Panc1 (cell line): ENCODE data around the gene CMTM8. TPM values are rescaled to one million over a fixed set of nuclear protein-coding genes. Genes with fewer than 3 reads are reported as not detected.

Experiments used
- ATAC-seq: fragments of 200-7000 bp; cut with Tn5 transposase; 2 replicates; pipeline ENCODE4 v1.9.1; 2020; ENCODE audit warnings: mild to moderate bottlenecking, moderate library complexity
- BruUV-seq: library from RNA; stranded (reverse); fragments of 400-500 nt; replicated peaks from 2 replicates; lab custom pipeline; 2021; lab: Mats Ljungman, UMichigan
- CTCF ChIA-PET: fragments of 300-600 bp; sonication (Branson Sonifier 250); formaldehyde crosslinking; loops from one replicate; lab custom pipeline; 2022; ENCODE audit warnings: antibody characterized with exemption; lab: Charles Lee
- POLR2A ChIA-PET: fragments of 300-600 bp; sonication (Branson Sonifier 250); formaldehyde crosslinking; loops from one replicate; lab custom pipeline; 2022; ENCODE audit warnings: antibody characterized with exemption; lab: Charles Lee
- DNase-seq: peaks from one replicate; pipeline ENCODE4 v3.0.0-alpha.2; 2010; ENCODE audit warnings: low read depth, low spot score
- H3K27ac ChIP-seq: 2 replicates; pipeline ENCODE4 v1.5.1; 2011; ENCODE audit warnings: mild to moderate bottlenecking, low read length, inconsistent platforms
- H3K27me3 ChIP-seq: fragments of 200-500 bp; sonication (Bioruptor generic); 2 replicates; pipeline ENCODE4 v1.6.0; 2014; ENCODE audit warnings: low read length, inconsistent platforms; ENCODE audit not compliant: control insufficient read depth, insufficient read depth
- H3K36me3 ChIP-seq: fragments of 200-500 bp; sonication (Bioruptor generic); 2 replicates; pipeline ENCODE4 v1.5.1; 2014; ENCODE audit warnings: inconsistent platforms, mild to moderate bottlenecking, low read length, moderate library complexity; ENCODE audit not compliant: control insufficient read depth, insufficient read depth
- H3K4me1 ChIP-seq: 2 replicates; pipeline ENCODE4 v1.5.1; 2011; ENCODE audit warnings: inconsistent platforms, mild to moderate bottlenecking, low read length, moderate library complexity; ENCODE audit not compliant: control insufficient read depth, insufficient read depth
- H3K4me3 ChIP-seq, 2 experiments: 2 replicates each; pipeline ENCODE4 v1.5.1; 2011 to 2012; ENCODE audit warnings: low read depth in 2 of 2, low read length in 2 of 2, mild to moderate bottlenecking in 2 of 2, inconsistent platforms in 1 of 2, moderate library complexity in 1 of 2
- H3K9me3 ChIP-seq: fragments of 200-500 bp; sonication (Bioruptor generic); 2 replicates; pipeline ENCODE4 v1.5.1; 2014; ENCODE audit warnings: low read depth, mild to moderate bottlenecking, inconsistent platforms, low read length, moderate library complexity; ENCODE audit not compliant: control insufficient read depth, insufficient read depth
- POLR2AphosphoS5 ChIP-seq: IDR thresholded peaks from 2 replicates; pipeline ENCODE4 v1.6.1; 2012; ENCODE audit warnings: mild to moderate bottlenecking, low read depth, low read length, moderate library complexity
- REST ChIP-seq, 2 experiments: IDR thresholded peaks; 2 replicates each; pipeline ENCODE4 v1.6.1; 2011 to 2012; ENCODE audit warnings: low read depth in 2 of 2, control low read depth in 1 of 2, low read length in 1 of 2, mild to moderate bottlenecking in 1 of 2, moderate library complexity in 1 of 2; ENCODE audit not compliant: insufficient read depth in 1 of 2
- SIN3A ChIP-seq: IDR thresholded peaks from 2 replicates; pipeline ENCODE4 v1.6.1; 2012; ENCODE audit warnings: low read depth, mild to moderate bottlenecking, low read length, moderate library complexity, borderline replicate concordance; ENCODE audit not compliant: insufficient read depth
- TCF7L2 ChIP-seq: IDR thresholded peaks from 2 replicates; pipeline ENCODE4 v1.6.1; 2011; ENCODE audit warnings: mild to moderate bottlenecking, low read depth, low read length, inconsistent platforms
- in situ Hi-C: cut with HindIII; loops from 2 replicates; pipeline ENCODE4 v1.10.0; 2016; ENCODE audit warnings: low sequenced_read_pairs, low pct_unique_long_range_greater_than_20kb
- intact Hi-C: fragments of 100-400 bp; cut with micrococcal nuclease; formaldehyde crosslinking; loops from one replicate; pipeline ENCODE4 v1.10.0; 2022; ENCODE audit not compliant: unreplicated experiment
- total RNA-seq: library from RNA; stranded (reverse); gene quantifications from one replicate; pipeline ENCODE4 v1.2.1, GENCODE V29; 2021; ENCODE audit not compliant: unreplicated experiment
- TF ChIP-seq, protein P1 (sequence below): fragments of 450-650 bp; IDR thresholded peaks from 2 replicates; pipeline ENCODE4 v1.5.1; 2017; ENCODE audit warnings: mild to moderate bottlenecking

Gene CMTM8
- total RNA-seq, 1 experiment from 2014 or later, result 9.8 TPM

DNA sequence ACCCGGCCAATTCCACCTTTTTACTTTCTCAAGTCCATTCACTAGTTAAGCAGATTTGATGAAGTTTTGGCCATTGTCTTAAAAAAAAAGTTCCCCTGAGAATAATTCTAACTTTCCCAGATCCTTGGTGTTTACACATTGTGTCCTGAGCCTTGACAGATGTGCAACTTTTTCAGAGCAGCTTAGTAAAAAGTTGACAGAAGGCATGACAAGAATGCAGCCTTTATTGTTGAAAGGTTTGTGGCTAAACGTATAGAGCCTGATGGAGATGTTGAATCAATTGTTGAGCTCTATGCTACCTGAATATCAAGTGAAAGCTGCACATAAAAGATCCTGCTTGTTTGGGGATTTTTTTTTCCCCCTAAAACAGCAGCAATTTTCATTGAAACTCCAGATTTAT, 77.8 kb downstream of the CMTM8 start:
- H3K4me3 ChIP-seq, result no peak overlapping the region
- H3K9me3 ChIP-seq, result no peaks in the 10 kb centered on the region
- no peak overlapping the region for H3K27ac ChIP-seq
- no peaks in the 10 kb centered on the region for H3K36me3 ChIP-seq
- no peaks in the 10 kb centered on the region for H3K27me3 ChIP-seq
- ATAC-seq (no peak), DNase-seq (no peak)
- ChIA-PET POLR2A (no interaction called here), CTCF (no interaction called here)
- intact Hi-C loops (no loop called here), in situ Hi-C loops (no loop called here)
- BruUV-seq, result no TSS peak
- TF ChIP-seq REST (IDR thresholded peaks at IDR 0.05; ENCODE audit: insufficient read depth in 1 of 2, low read depth in 2 of 2, low read length in 1 of 2) (no peak), TCF7L2 (no peak), SIN3A (no peak), POLR2AphosphoS5 (no peak)
- TF ChIP-seq, protein P1, sequence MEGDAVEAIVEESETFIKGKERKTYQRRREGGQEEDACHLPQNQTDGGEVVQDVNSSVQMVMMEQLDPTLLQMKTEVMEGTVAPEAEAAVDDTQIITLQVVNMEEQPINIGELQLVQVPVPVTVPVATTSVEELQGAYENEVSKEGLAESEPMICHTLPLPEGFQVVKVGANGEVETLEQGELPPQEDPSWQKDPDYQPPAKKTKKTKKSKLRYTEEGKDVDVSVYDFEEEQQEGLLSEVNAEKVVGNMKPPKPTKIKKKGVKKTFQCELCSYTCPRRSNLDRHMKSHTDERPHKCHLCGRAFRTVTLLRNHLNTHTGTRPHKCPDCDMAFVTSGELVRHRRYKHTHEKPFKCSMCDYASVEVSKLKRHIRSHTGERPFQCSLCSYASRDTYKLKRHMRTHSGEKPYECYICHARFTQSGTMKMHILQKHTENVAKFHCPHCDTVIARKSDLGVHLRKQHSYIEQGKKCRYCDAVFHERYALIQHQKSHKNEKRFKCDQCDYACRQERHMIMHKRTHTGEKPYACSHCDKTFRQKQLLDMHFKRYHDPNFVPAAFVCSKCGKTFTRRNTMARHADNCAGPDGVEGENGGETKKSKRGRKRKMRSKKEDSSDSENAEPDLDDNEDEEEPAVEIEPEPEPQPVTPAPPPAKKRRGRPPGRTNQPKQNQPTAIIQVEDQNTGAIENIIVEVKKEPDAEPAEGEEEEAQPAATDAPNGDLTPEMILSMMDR, result no peak
- H3K4me1 ChIP-seq, result peaks cover 11% of the 10 kb centered on the region

DNA sequence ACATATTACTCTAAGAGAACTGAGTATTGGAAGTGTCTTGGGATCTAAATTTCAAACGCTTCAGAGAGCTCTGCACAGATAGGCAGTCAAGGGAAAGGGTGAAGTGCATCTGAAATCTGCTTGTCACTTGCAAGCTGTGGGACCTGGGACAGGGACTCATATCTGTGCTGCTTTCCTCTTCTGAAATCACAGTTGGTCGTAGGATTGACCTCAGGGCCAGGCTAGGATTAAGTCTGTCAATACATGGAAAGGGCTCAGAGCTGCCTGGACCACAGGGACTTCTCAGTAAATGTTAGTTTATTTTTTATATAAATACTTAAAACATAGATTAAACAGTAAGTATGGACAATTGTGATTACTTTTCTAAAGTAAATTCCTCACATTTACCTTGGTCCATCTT, 78.5 kb downstream of the CMTM8 start:
- POLR2A ChIA-PET, result interaction anchor here (0.6 kb wide), 1 partner anchor 327 kb away, joined by 3 read pairs; no protein-coding TSS in a partner anchor
- intact Hi-C loops, result no loop called here
- no peak for DNase-seq
- BruUV-seq, result no TSS peak
- Histone ChIP-seq H3K4me3 (no peak overlapping the region), H3K4me1 (peaks cover 11% of the 10 kb centered on the region), H3K27ac (no peak overlapping the region), H3K36me3 (no peaks in the 10 kb centered on the region), H3K27me3 (no peaks in the 10 kb centered on the region), H3K9me3 (no peaks in the 10 kb centered on the region)
- in situ Hi-C loops, result no loop called here
- TF ChIP-seq, protein P1, result no peak
- TF ChIP-seq POLR2AphosphoS5, result no peak
- no peak for TF ChIP-seq SIN3A
- no peak for TF ChIP-seq TCF7L2
- no peak for TF ChIP-seq REST (IDR thresholded peaks at IDR 0.05; ENCODE audit: insufficient read depth in 1 of 2, low read depth in 2 of 2, low read length in 1 of 2)
- CTCF ChIA-PET, result no interaction called here
- no peak for ATAC-seq
